Measurements from ENCODE around the gene RPL23. TPM values are rescaled to one million over a fixed set of nuclear protein-coding genes. Genes with fewer than 3 reads are reported as not detected.

RPL23 gene
- 1,939 and 2,545 TPM in 2 replicates for total RNA-seq

DNA sequence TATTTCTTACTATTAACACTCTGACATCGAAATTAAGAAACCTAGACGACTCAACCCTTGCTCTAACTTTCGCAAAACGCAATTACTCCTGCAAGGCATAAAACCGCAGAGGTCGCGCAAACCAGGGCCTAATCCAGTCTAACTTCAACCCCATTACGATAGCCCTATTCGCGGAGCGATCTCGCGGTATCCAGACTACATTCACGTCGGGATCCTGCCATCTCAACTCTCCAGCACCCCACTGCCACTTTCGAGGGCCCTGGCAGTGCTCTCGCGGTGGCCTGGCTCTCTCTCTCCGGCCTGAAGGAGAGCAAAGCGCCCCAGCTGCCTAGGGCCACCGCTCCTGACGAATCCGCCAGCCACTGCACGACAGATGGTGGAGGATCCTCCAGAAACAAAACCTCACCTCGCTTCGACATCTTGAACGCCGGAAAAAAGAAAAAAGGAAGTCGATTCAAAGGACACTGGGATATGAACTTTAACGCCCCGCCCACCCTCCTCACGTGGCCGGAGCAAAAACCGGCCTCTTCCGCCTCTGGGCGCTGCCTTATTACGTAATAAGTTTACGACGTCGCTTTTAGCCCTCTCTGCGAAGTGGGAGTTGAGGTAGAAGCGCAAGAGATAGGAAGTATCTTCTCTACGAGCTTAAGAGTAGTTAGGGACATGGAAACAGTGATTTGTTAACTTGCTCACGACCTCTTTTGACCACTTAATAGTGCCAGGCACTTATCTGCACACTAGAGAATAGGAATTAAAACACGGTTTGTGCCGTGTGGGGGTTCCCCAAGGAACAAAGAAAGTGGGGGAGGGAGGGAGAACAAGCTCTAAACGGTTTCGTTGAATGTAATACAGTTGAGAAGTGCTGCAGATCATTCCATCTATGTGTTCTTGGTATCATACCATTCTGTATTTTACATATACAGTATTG is at the start of gene RPL23:
TSS of gene RPL23 (minus strand) at position 430 of the 928 bp plus-strand sequence. CDS start at position 419, 11 bp downstream.

DNA sequence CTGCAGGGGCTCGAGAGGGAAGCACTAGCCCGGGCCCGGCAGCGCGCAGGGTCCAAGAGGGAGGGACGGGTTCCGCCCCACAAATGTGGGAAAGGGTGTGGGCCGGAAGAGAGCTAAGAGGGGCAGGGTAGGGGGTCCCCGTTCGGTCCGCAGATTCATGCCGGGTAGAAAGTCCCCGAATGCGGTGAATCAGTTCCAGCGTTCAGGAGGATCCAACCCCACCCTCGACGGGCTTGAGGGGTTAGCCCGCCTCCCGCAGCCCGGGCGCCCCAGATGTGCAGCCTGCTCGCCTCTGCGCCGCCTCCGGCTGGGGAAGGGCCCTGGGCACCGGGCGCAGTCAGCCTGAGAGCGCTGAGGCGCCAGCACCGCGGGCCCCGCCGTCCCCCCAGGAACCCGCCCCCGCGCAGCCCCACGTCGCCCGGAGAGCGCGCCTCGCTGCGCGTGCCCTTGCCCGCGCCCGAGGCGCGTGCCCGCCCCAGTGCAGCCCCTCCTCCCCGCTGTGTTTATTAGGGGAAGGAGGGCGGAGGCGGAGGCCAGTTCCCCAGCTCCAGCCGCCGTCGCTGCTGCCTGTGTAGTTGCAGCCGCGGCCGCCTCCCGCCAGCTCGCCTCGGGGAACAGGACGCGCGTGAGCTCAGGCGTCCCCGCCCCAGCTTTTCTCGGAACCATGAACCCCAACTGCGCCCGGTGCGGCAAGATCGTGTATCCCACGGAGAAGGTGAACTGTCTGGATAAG is 16.2 kb upstream of the RPL23 start, which contains the start of gene LASP1:
TSS of gene LASP1 (plus strand) at position 533 of the 733 bp plus-strand sequence. CDS start at position 665, 132 bp downstream.

GRCh38 chr17:38824899-38825761 is 28.4 kb downstream of the RPL23 start, which contains the start of gene CWC25:
Gene CWC25 (minus strand): TSS chr17:38825321. CDS start chr17:38825183, 138 bp downstream.

GRCh38 chr17:38799501-38800236 is 53.9 kb downstream of the RPL23 start, which contains the start of gene PIP4K2B:
Gene PIP4K2B (minus strand): TSS chr17:38799556. CDS start chr17:38799424, 132 bp downstream.

Other genes starting within 250 kb of the RPL23 start
- gene SRCIN1, start 247.8 kb downstream of the RPL23 start, total RNA-seq = under 0.01 TPM in 2 replicates
- 2.0 and 3.1 TPM in 2 replicates for gene EPOP, start 178.8 kb downstream of the RPL23 start, total RNA-seq
- gene MLLT6, start 148.4 kb downstream of the RPL23 start, total RNA-seq = 23.8 and 38.2 TPM in 2 replicates
- gene CISD3, start 123.4 kb downstream of the RPL23 start, total RNA-seq = 3.8 and 4.4 TPM in 2 replicates
- gene PCGF2, start 105.4 kb downstream of the RPL23 start, total RNA-seq = 4.9 and 11.7 TPM in 2 replicates
- 371 and 511 TPM in 2 replicates for gene PSMB3, start 101.0 kb downstream of the RPL23 start, total RNA-seq
- 38.0 and 45.6 TPM in 2 replicates for gene PIP4K2B, start 54.2 kb downstream of the RPL23 start, total RNA-seq
- 8.9 and 11.9 TPM in 2 replicates for gene CWC25, start 28.4 kb downstream of the RPL23 start, total RNA-seq
- 85.7 and 136 TPM in 2 replicates for gene LASP1, start 16.3 kb upstream of the RPL23 start, total RNA-seq
- 0.09 TPM in 1 of 2 replicates, not detected in the other for gene FBXO47, start 113.7 kb upstream of the RPL23 start, total RNA-seq